Body of pancreas (tissue), 4 donors: ENCODE measurements around the gene CNNM4.

Source experiments
- CTCF ChIP-seq, 7 experiments: fragments of 450-650 bp in 4 of 7; fragments of 200-600 bp in 3 of 7; sonication (generic) in 3 of 7; IDR thresholded peaks; one replicate each; pipeline ENCODE4 v1.5.1; 2016 to 2019; ENCODE audit warnings: antibody characterized with exemption in 7 of 7
- POLR2A ChIP-seq, 3 donors: fragments of 450-650 bp; IDR thresholded peaks; one replicate each; pipeline ENCODE4 v1.6.1; 2016; ENCODE audit warnings: antibody characterized with exemption in 3 of 3, mild to moderate bottlenecking in 2 of 3

- TF ChIP-seq CTCF (IDR thresholded peaks at IDR 0.05) (no peak), POLR2A (IDR thresholded peaks at IDR 0.05) (no peak)
Measured at GRCh38 chr2:96795076-96795475, 34.4 kb downstream of the CNNM4 start.
